Activated CD8-positive, alpha-beta memory T cell treated with anti-CD3 and anti-CD28 coated beads for 24 hours (primary cell): ENCODE measurements around the gene IFNGR2.
"Not testable (repeated sequence)": the region's sequence is repeated elsewhere in the genome, so short reads cannot be mapped to it uniquely, and the experiment has no call there.

Experiments
- DNase-seq: peaks from one replicate; pipeline ENCODE4 v3.0.0-alpha.2; 2020

IFNGR2 gene

GRCh38 chr21:33403786-33404585 is 773 bp downstream of the IFNGR2 start:
- peak; percentile 85 for DNase-seq

GRCh38 chr21:33406493-33406892 is 3.3 kb downstream of the IFNGR2 start:
- peak; percentile 63 for DNase-seq

GRCh38 chr21:33411949-33412430 is 8.8 kb downstream of the IFNGR2 start:
- no peak for DNase-seq

- DNase-seq, result not testable (repeated sequence)
Measured at GRCh38 chr21:33412439-33412831, 9.2 kb downstream of the IFNGR2 start.

GRCh38 chr21:33412832-33413519 is 9.8 kb downstream of the IFNGR2 start:
- no peak for DNase-seq

GRCh38 chr21:33414068-33414467 is 10.9 kb downstream of the IFNGR2 start:
- no peak for DNase-seq

- no peak for DNase-seq
Measured at GRCh38 chr21:33414926-33415325, 11.7 kb downstream of the IFNGR2 start.

- no peak for DNase-seq
Measured at GRCh38 chr21:33418691-33419090, 15.5 kb downstream of the IFNGR2 start.

GRCh38 chr21:33419538-33420123 is 16.4 kb downstream of the IFNGR2 start:
- no peak for DNase-seq

GRCh38 chr21:33421713-33422393 is 18.6 kb downstream of the IFNGR2 start:
- DNase-seq, result no peak

GRCh38 chr21:33424214-33424613 is 21.0 kb downstream of the IFNGR2 start:
- DNase-seq, result no peak

- no peak for DNase-seq
Measured at GRCh38 chr21:33425825-33426224, 22.6 kb downstream of the IFNGR2 start.

- DNase-seq, result no peak
Measured at GRCh38 chr21:33427051-33427450, 23.8 kb downstream of the IFNGR2 start.

- DNase-seq, result no peak
Measured at GRCh38 chr21:33428669-33429068, 25.5 kb downstream of the IFNGR2 start.

GRCh38 chr21:33430858-33431257 is 27.6 kb downstream of the IFNGR2 start:
- no peak for DNase-seq

- no peak for DNase-seq
Measured at GRCh38 chr21:33432496-33432895, 29.3 kb downstream of the IFNGR2 start.

GRCh38 chr21:33433001-33433400 is 29.8 kb downstream of the IFNGR2 start:
- no peak for DNase-seq

- no peak for DNase-seq
Measured at GRCh38 chr21:33433425-33434114, 30.4 kb downstream of the IFNGR2 start.

- peak; percentile 78 for DNase-seq
Measured at GRCh38 chr21:33434770-33435360, 31.7 kb downstream of the IFNGR2 start.

GRCh38 chr21:33437140-33437539 is 33.9 kb downstream of the IFNGR2 start:
- DNase-seq, result no peak

GRCh38 chr21:33441489-33442477 is 38.6 kb downstream of the IFNGR2 start:
- peak; percentile 30 for DNase-seq
